ENCODE data around the gene PSMC1. TPM values are rescaled to one million over a fixed set of nuclear protein-coding genes. Genes with fewer than 3 reads are reported as not detected.

Gene PSMC1
- total RNA-seq, 2 experiments from 2014 or later, result 71.2 to 75.2 TPM

- POLR2A ChIA-PET, result interaction anchor here (1.1 kb wide), 1 partner anchor 15 kb away, joined by 4 read pairs; no protein-coding TSS in a partner anchor
- Mint-ChIP-seq H3K4me1 (peaks cover 7% of the 10 kb centered on the region), H3K9me3 (no peaks in the 10 kb centered on the region), H3K27ac (no peak overlapping the region), H3K36me3 (peaks cover 20% of the 10 kb centered on the region), H3K4me3 (no peak overlapping the region), H3K27me3 (no peaks in the 10 kb centered on the region)
- ATAC-seq (ENCODE audit: low read depth) (no peak), DNase-seq (no peak)
Measured at GRCh38 chr14:90266441-90267154, 10.2 kb downstream of the PSMC1 start.

- POLR2A ChIA-PET, result no interaction called here
- H3K27ac Mint-ChIP-seq, result no peak overlapping the region
- peaks cover 6% of the 10 kb centered on the region for H3K4me1 Mint-ChIP-seq
- H3K9me3 Mint-ChIP-seq, result no peaks in the 10 kb centered on the region
- ATAC-seq (ENCODE audit: low read depth) (no peak), DNase-seq (no peak)
- no peak overlapping the region for H3K4me3 Mint-ChIP-seq
- H3K36me3 Mint-ChIP-seq, result peaks cover 25% of the 10 kb centered on the region
- H3K27me3 Mint-ChIP-seq, result no peaks in the 10 kb centered on the region
Measured at GRCh38 chr14:90268420-90268819, 12.1 kb downstream of the PSMC1 start.

GRCh38 chr14:90272523-90272922, 16.2 kb downstream of the PSMC1 start:
- Mint-ChIP-seq H3K27ac (no peak overlapping the region), H3K4me1 (peaks cover 6% of the 10 kb centered on the region), H3K9me3 (no peaks in the 10 kb centered on the region), H3K4me3 (no peak overlapping the region), H3K27me3 (no peaks in the 10 kb centered on the region), H3K36me3 (peaks cover 24% of the 10 kb centered on the region)
- no peak for DNase-seq
- POLR2A ChIA-PET, result no interaction called here
- ATAC-seq (ENCODE audit: low read depth), result no peak

GRCh38 chr14:90273532-90273931, 17.2 kb downstream of the PSMC1 start:
- H3K36me3 Mint-ChIP-seq, result peaks cover 24% of the 10 kb centered on the region
- POLR2A ChIA-PET, result no interaction called here

GRCh38 chr14:90274019-90274418, 17.7 kb downstream of the PSMC1 start:
- no peak for DNase-seq
- H3K27me3 Mint-ChIP-seq, result no peaks in the 10 kb centered on the region
- no peak overlapping the region for H3K27ac Mint-ChIP-seq
- no peaks in the 10 kb centered on the region for H3K9me3 Mint-ChIP-seq
- H3K4me3 Mint-ChIP-seq, result no peak overlapping the region
- peaks cover 6% of the 10 kb centered on the region for H3K4me1 Mint-ChIP-seq
- POLR2A ChIA-PET, result no interaction called here
- no peak for ATAC-seq (ENCODE audit: low read depth)
- H3K36me3 Mint-ChIP-seq, result peaks cover 24% of the 10 kb centered on the region

More at GRCh38 chr14:90273532-90273931, 17.2 kb downstream of the PSMC1 start:
- Mint-ChIP-seq H3K9me3 (no peaks in the 10 kb centered on the region), H3K27ac (no peak overlapping the region), H3K4me3 (no peak overlapping the region), H3K27me3 (no peaks in the 10 kb centered on the region), H3K4me1 (peaks cover 6% of the 10 kb centered on the region)
- DNase-seq (no peak), ATAC-seq (ENCODE audit: low read depth) (no peak)

GRCh38 chr14:90274808-90275457, 18.6 kb downstream of the PSMC1 start:
- H3K27me3 Mint-ChIP-seq, result no peaks in the 10 kb centered on the region
- H3K36me3 Mint-ChIP-seq, result peaks cover 18% of the 10 kb centered on the region
- no peak overlapping the region for H3K4me3 Mint-ChIP-seq
- ATAC-seq (ENCODE audit: low read depth) (no peak), DNase-seq (no peak)
- H3K4me1 Mint-ChIP-seq, result peaks cover 6% of the 10 kb centered on the region
- POLR2A ChIA-PET, result no interaction called here
- no peaks in the 10 kb centered on the region for H3K9me3 Mint-ChIP-seq
- peak overlapping the region; percentile 67 for H3K27ac Mint-ChIP-seq

GRCh38 chr14:90275458-90275814, 19.1 kb downstream of the PSMC1 start:
- Mint-ChIP-seq H3K4me1 (peaks cover 6% of the 10 kb centered on the region), H3K4me3 (no peak overlapping the region), H3K36me3 (peaks cover 14% of the 10 kb centered on the region), H3K27me3 (no peaks in the 10 kb centered on the region), H3K27ac (no peak overlapping the region), H3K9me3 (no peaks in the 10 kb centered on the region)
- DNase-seq (no peak), ATAC-seq (ENCODE audit: low read depth) (no peak)
- POLR2A ChIA-PET, result interaction anchor here (0.6 kb wide), 1 partner anchor 253 kb away, joined by 3 read pairs; no protein-coding TSS in a partner anchor

- no peaks in the 10 kb centered on the region for H3K9me3 Mint-ChIP-seq
- no peaks in the 10 kb centered on the region for H3K27me3 Mint-ChIP-seq
- DNase-seq (no peak), ATAC-seq (ENCODE audit: low read depth) (no peak)
- H3K4me3 Mint-ChIP-seq, result no peak overlapping the region
- POLR2A ChIA-PET, result interaction anchor here (0.6 kb wide), 1 partner anchor 253 kb away, joined by 3 read pairs; no protein-coding TSS in a partner anchor
- peaks cover 6% of the 10 kb centered on the region for H3K4me1 Mint-ChIP-seq
- no peak overlapping the region for H3K27ac Mint-ChIP-seq
- peaks cover 14% of the 10 kb centered on the region for H3K36me3 Mint-ChIP-seq
Measured at GRCh38 chr14:90275820-90276219, 19.5 kb downstream of the PSMC1 start.

- H3K9me3 Mint-ChIP-seq, result no peaks in the 10 kb centered on the region
- ATAC-seq (ENCODE audit: low read depth) (no peak), DNase-seq (no peak)
- peaks cover 13% of the 10 kb centered on the region for H3K36me3 Mint-ChIP-seq
- H3K4me3 Mint-ChIP-seq, result no peak overlapping the region
- POLR2A ChIA-PET, result no interaction called here
- H3K4me1 Mint-ChIP-seq, result peaks cover 6% of the 10 kb centered on the region
- H3K27me3 Mint-ChIP-seq, result no peaks in the 10 kb centered on the region
- H3K27ac Mint-ChIP-seq, result no peak overlapping the region
Measured at GRCh38 chr14:90276646-90277367, 20.5 kb downstream of the PSMC1 start.

- POLR2A ChIA-PET, result no interaction called here
Measured at GRCh38 chr14:90277581-90278198, 21.3 kb downstream of the PSMC1 start.

GRCh38 chr14:90278199-90279175, 22.1 kb downstream of the PSMC1 start:
- POLR2A ChIA-PET, result no interaction called here
- Mint-ChIP-seq H3K27ac (no peak overlapping the region), H3K36me3 (peaks cover 9% of the 10 kb centered on the region), H3K27me3 (no peaks in the 10 kb centered on the region), H3K9me3 (no peaks in the 10 kb centered on the region), H3K4me1 (peaks cover 6% of the 10 kb centered on the region), H3K4me3 (no peak overlapping the region)
- DNase-seq (no peak), ATAC-seq (ENCODE audit: low read depth) (no peak)

More at GRCh38 chr14:90277581-90278198, 21.3 kb downstream of the PSMC1 start:
- Mint-ChIP-seq H3K4me3 (no peak overlapping the region), H3K9me3 (no peaks in the 10 kb centered on the region), H3K4me1 (peaks cover 6% of the 10 kb centered on the region), H3K27me3 (no peaks in the 10 kb centered on the region), H3K27ac (no peak overlapping the region), H3K36me3 (peaks cover 11% of the 10 kb centered on the region)
- ATAC-seq (ENCODE audit: low read depth) (no peak), DNase-seq (no peak)

- POLR2A ChIA-PET, result interaction anchor here (0.6 kb wide), 1 partner anchor 120 kb away, joined by 3 read pairs; no protein-coding TSS in a partner anchor
- H3K36me3 Mint-ChIP-seq, result peaks cover 1% of the 10 kb centered on the region
- H3K4me3 Mint-ChIP-seq, result no peak overlapping the region
- no peak for ATAC-seq (ENCODE audit: low read depth)
- H3K9me3 Mint-ChIP-seq, result no peaks in the 10 kb centered on the region
- DNase-seq, result no peak
- H3K27me3 Mint-ChIP-seq, result no peaks in the 10 kb centered on the region
- H3K4me1 Mint-ChIP-seq, result peaks cover 2% of the 10 kb centered on the region
- no peak overlapping the region for H3K27ac Mint-ChIP-seq
Measured at GRCh38 chr14:90280096-90280495, 23.7 kb downstream of the PSMC1 start.
